T-helper 1 cell (primary cell): ENCODE results near the gene PRB4.
"Not testable (repeated sequence)": the region's sequence is repeated elsewhere in the genome, so short reads cannot be mapped to it uniquely, and the experiment has no call there.

ENCODE experiments used
- DNase-seq, 5 donors: peaks; one replicate each; pipeline ENCODE4 v3.0.0-alpha.2; 2012 to 2020
- total RNA-seq, 4 donors: gene quantifications; one replicate each; lab custom pipeline; 2026; lab: John Stamatoyannopoulos, UW

Gene PRB4
- total RNA-seq, result 0 reads per million in 4 donors

GRCh38 chr12:11310336-11310735, at the start of gene PRB4:
Gene PRB4 (minus strand): TSS chr12:11310436. CDS start chr12:11310398, 38 bp downstream.
- DNase-seq, result no peak

- not testable (repeated sequence) for DNase-seq
Measured at GRCh38 chr12:11351736-11352135, 41.5 kb upstream of the PRB4 start.

GRCh38 chr12:11348439-11348838, 38.2 kb upstream of the PRB4 start:
- DNase-seq, result no peak

- DNase-seq, result no peak
Measured at GRCh38 chr12:11347810-11348209, 37.6 kb upstream of the PRB4 start.

- DNase-seq, result no peak
Measured at GRCh38 chr12:11344500-11344899, 34.3 kb upstream of the PRB4 start.

- DNase-seq, result no peak
Measured at GRCh38 chr12:11324426-11324825, 14.2 kb upstream of the PRB4 start.

- no peak for DNase-seq
Measured at GRCh38 chr12:11321980-11322379, 11.7 kb upstream of the PRB4 start.

- no peak for DNase-seq
Measured at GRCh38 chr12:11307143-11307542, 3.1 kb downstream of the PRB4 start.

- no peak for DNase-seq
Measured at GRCh38 chr12:11273449-11273848, 36.8 kb downstream of the PRB4 start.

GRCh38 chr12:11269607-11270006, 40.6 kb downstream of the PRB4 start, which contains the start of gene PRB3:
Gene PRB3 (minus strand): TSS chr12:11269707. CDS start chr12:11269669, 38 bp downstream.
- no peak for DNase-seq

- DNase-seq, result no peak
Measured at GRCh38 chr12:11264501-11264900, 45.7 kb downstream of the PRB4 start.
